GM12891 (cell line): Measurements from ENCODE around the gene TRERF1.

Experiments used
- PAX5 ChIP-seq: IDR thresholded peaks from 2 replicates; pipeline ENCODE4 v1.6.1; 2011; ENCODE audit warnings: low read length, moderate library complexity, mild to moderate bottlenecking; ENCODE audit not compliant: insufficient read depth, severe bottlenecking
- POLR2A ChIP-seq: IDR thresholded peaks from 2 replicates; pipeline ENCODE4 v1.6.1; 2011; ENCODE audit warnings: low read depth, low read length, control low read depth
- POLR2AphosphoS5 ChIP-seq: IDR thresholded peaks from 2 replicates; pipeline ENCODE4 v1.6.1; 2011; ENCODE audit warnings: low read depth, low read length, control low read depth
- TAF1 ChIP-seq: IDR thresholded peaks from 2 replicates; pipeline ENCODE4 v1.6.1; 2011; ENCODE audit warnings: low read depth, low read length, control low read depth

DNA sequence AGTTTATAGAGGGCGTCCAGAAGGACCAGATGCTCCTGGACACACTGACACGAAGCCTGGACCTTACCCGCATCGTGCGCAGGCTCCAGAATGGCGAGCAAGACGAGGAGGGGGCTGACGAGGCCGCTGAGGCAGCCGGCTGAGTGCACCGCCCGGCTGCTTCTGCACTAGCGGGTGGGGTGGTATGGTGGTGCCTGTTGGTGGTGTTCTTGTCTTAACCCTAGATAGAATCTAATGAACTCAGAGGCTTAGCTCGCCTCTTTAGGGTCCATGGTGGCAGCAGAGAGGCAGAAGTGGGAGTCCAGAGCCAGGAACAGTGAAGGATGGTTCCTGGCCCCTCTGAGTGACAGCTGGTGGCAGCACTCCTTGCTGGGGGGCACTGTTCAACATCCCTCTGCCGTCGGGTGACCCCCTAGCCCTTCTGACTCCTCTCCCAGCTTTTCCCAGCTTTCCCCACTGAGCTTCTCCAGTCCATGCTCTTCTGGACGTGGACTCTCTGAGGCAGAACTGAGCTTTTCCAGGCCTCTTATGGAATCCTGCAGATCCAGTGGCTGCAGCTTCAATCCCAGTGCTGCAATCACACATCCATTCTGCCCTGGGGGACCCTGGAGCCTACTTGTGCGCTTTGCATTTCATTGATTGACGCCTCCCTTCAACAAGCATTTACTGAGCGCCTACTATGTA, 272.3 kb downstream of the TRERF1 start:
- TF ChIP-seq POLR2AphosphoS5 (no peak), POLR2A (no peak), TAF1 (no peak), PAX5 (no peak)
